ENCODE data around the gene TOMM7. TPM values are rescaled to one million over a fixed set of nuclear protein-coding genes. Genes with fewer than 3 reads are reported as not detected.
A peak's percentile ranks its signal among the peaks of the same experiment; 100 is the strongest.

The TOMM7 gene
- 343 TPM for total RNA-seq

- H3K27me3 ChIP-seq (ENCODE audit: insufficient read depth, low read length): peaks cover 22% of the 10 kb centered on the region
- no peaks in the 10 kb centered on the region for H3K9me3 ChIP-seq (ENCODE audit: low read depth, low read length)
- H3K4me1 ChIP-seq (ENCODE audit: insufficient read depth, low read length): peaks cover 28% of the 10 kb centered on the region
- peak within 1 kb of the TSS; percentile 91 for H3K4me3 ChIP-seq (ENCODE audit: low read length)
Measured at GRCh38 chr7:22822486-22823141, at the start of gene TOMM7. TSS of gene TOMM7 (minus strand) at chr7:22822849. CDS start at chr7:22822779, 70 bp downstream.

- Histone ChIP-seq H3K4me1 (ENCODE audit: insufficient read depth, low read length) (no peaks in the 10 kb centered on the region), H3K9me3 (ENCODE audit: low read depth, low read length) (no peaks in the 10 kb centered on the region), H3K4me3 (ENCODE audit: low read length) (no peak overlapping the region), H3K27me3 (ENCODE audit: insufficient read depth, low read length) (no peaks in the 10 kb centered on the region)
Measured at GRCh38 chr7:22872096-22872807, 49.6 kb upstream of the TOMM7 start.

- Histone ChIP-seq H3K4me3 (ENCODE audit: low read length) (no peak overlapping the region), H3K9me3 (ENCODE audit: low read depth, low read length) (no peaks in the 10 kb centered on the region), H3K4me1 (ENCODE audit: insufficient read depth, low read length) (no peaks in the 10 kb centered on the region), H3K27me3 (ENCODE audit: insufficient read depth, low read length) (no peaks in the 10 kb centered on the region)
Measured at GRCh38 chr7:22871661-22872060, 49.0 kb upstream of the TOMM7 start.

- H3K4me1 ChIP-seq (ENCODE audit: insufficient read depth, low read length): no peaks in the 10 kb centered on the region
- H3K27me3 ChIP-seq (ENCODE audit: insufficient read depth, low read length): no peaks in the 10 kb centered on the region
- H3K9me3 ChIP-seq (ENCODE audit: low read depth, low read length): no peaks in the 10 kb centered on the region
- no peak overlapping the region for H3K4me3 ChIP-seq (ENCODE audit: low read length)
Measured at GRCh38 chr7:22868509-22868908, 45.9 kb upstream of the TOMM7 start.

- H3K9me3 ChIP-seq (ENCODE audit: low read depth, low read length): no peaks in the 10 kb centered on the region
- no peak overlapping the region for H3K4me3 ChIP-seq (ENCODE audit: low read length)
- H3K4me1 ChIP-seq (ENCODE audit: insufficient read depth, low read length): no peaks in the 10 kb centered on the region
- H3K27me3 ChIP-seq (ENCODE audit: insufficient read depth, low read length): no peaks in the 10 kb centered on the region
Measured at GRCh38 chr7:22867589-22867988, 44.9 kb upstream of the TOMM7 start.

GRCh38 chr7:22867003-22867402, 44.4 kb upstream of the TOMM7 start:
- Histone ChIP-seq H3K27me3 (ENCODE audit: insufficient read depth, low read length) (no peaks in the 10 kb centered on the region), H3K9me3 (ENCODE audit: low read depth, low read length) (no peaks in the 10 kb centered on the region), H3K4me1 (ENCODE audit: insufficient read depth, low read length) (no peaks in the 10 kb centered on the region), H3K4me3 (ENCODE audit: low read length) (no peak overlapping the region)

GRCh38 chr7:22865602-22865960, 42.9 kb upstream of the TOMM7 start:
- Histone ChIP-seq H3K27me3 (ENCODE audit: insufficient read depth, low read length) (no peaks in the 10 kb centered on the region), H3K4me1 (ENCODE audit: insufficient read depth, low read length) (no peaks in the 10 kb centered on the region), H3K9me3 (ENCODE audit: low read depth, low read length) (no peaks in the 10 kb centered on the region), H3K4me3 (ENCODE audit: low read length) (no peak overlapping the region)

GRCh38 chr7:22864855-22865601, 42.4 kb upstream of the TOMM7 start:
- H3K9me3 ChIP-seq (ENCODE audit: low read depth, low read length): no peaks in the 10 kb centered on the region
- no peaks in the 10 kb centered on the region for H3K27me3 ChIP-seq (ENCODE audit: insufficient read depth, low read length)
- H3K4me1 ChIP-seq (ENCODE audit: insufficient read depth, low read length): no peaks in the 10 kb centered on the region
- no peak overlapping the region for H3K4me3 ChIP-seq (ENCODE audit: low read length)

- H3K4me3 ChIP-seq (ENCODE audit: low read length): no peak overlapping the region
- H3K27me3 ChIP-seq (ENCODE audit: insufficient read depth, low read length): no peaks in the 10 kb centered on the region
- H3K9me3 ChIP-seq (ENCODE audit: low read depth, low read length): no peaks in the 10 kb centered on the region
- H3K4me1 ChIP-seq (ENCODE audit: insufficient read depth, low read length): no peaks in the 10 kb centered on the region
Measured at GRCh38 chr7:22864301-22864700, 41.7 kb upstream of the TOMM7 start.

GRCh38 chr7:22863156-22863899, 40.7 kb upstream of the TOMM7 start:
- H3K4me1 ChIP-seq (ENCODE audit: insufficient read depth, low read length): no peaks in the 10 kb centered on the region

GRCh38 chr7:22861576-22861975, 38.9 kb upstream of the TOMM7 start:
- Histone ChIP-seq H3K9me3 (ENCODE audit: low read depth, low read length) (no peaks in the 10 kb centered on the region), H3K4me3 (ENCODE audit: low read length) (no peak overlapping the region), H3K4me1 (ENCODE audit: insufficient read depth, low read length) (no peaks in the 10 kb centered on the region), H3K27me3 (ENCODE audit: insufficient read depth, low read length) (no peaks in the 10 kb centered on the region)

More at GRCh38 chr7:22863156-22863899, 40.7 kb upstream of the TOMM7 start:
- Histone ChIP-seq H3K4me3 (ENCODE audit: low read length) (no peak overlapping the region), H3K9me3 (ENCODE audit: low read depth, low read length) (no peaks in the 10 kb centered on the region), H3K27me3 (ENCODE audit: insufficient read depth, low read length) (no peaks in the 10 kb centered on the region)

GRCh38 chr7:22860784-22861482, 38.3 kb upstream of the TOMM7 start:
- Histone ChIP-seq H3K4me3 (ENCODE audit: low read length) (no peak overlapping the region), H3K27me3 (ENCODE audit: insufficient read depth, low read length) (no peaks in the 10 kb centered on the region), H3K9me3 (ENCODE audit: low read depth, low read length) (no peaks in the 10 kb centered on the region), H3K4me1 (ENCODE audit: insufficient read depth, low read length) (no peaks in the 10 kb centered on the region)

GRCh38 chr7:22860337-22860736, 37.7 kb upstream of the TOMM7 start:
- H3K4me1 ChIP-seq (ENCODE audit: insufficient read depth, low read length): peaks cover 6% of the 10 kb centered on the region
- H3K9me3 ChIP-seq (ENCODE audit: low read depth, low read length): no peaks in the 10 kb centered on the region
- no peak overlapping the region for H3K4me3 ChIP-seq (ENCODE audit: low read length)
- no peaks in the 10 kb centered on the region for H3K27me3 ChIP-seq (ENCODE audit: insufficient read depth, low read length)

GRCh38 chr7:22859641-22860290, 37.1 kb upstream of the TOMM7 start:
- Histone ChIP-seq H3K4me3 (ENCODE audit: low read length) (no peak overlapping the region), H3K4me1 (ENCODE audit: insufficient read depth, low read length) (peaks cover 12% of the 10 kb centered on the region), H3K9me3 (ENCODE audit: low read depth, low read length) (no peaks in the 10 kb centered on the region), H3K27me3 (ENCODE audit: insufficient read depth, low read length) (no peaks in the 10 kb centered on the region)

Data from mononuclear cell (primary cell).